ENCODE results near the gene ASCL3.

DNA sequence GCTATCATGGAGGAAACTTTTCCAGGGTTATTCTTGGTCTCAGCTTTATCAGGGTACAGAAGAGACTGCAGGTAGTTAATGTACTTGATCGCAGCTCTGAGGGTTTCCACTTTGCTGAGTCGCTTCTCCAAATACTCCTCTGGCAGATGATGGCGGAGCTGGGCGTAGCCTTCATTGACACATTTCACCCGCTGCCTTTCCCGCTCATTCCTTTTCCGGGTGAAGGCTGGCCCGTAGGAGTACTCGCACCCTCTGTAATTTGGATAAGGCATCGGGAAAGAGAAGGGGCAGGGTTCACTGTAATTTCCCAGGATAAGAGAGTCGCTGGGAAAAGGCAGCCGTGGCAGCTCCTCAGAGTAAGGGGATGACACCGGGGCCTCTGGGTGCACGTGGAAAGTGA lies 5.2 kb downstream of the ASCL3 start:
- TF ChIP-seq POLR2AphosphoS5 (IDR thresholded peaks at IDR 0.05; ENCODE audit: borderline replicate concordance, low read depth, low read length), result no peak
- TF ChIP-seq EZH2 (IDR thresholded peaks at IDR 0.05), result no peak
- TF ChIP-seq FOXP2 (optimal IDR thresholded peaks at IDR 0.05; ENCODE audit: control extremely low read depth, extremely low read length, insufficient read depth), result no peak

Measured in SK-N-MC (cell line).